ENCODE measurements around the gene KIZ. TPM values are rescaled to one million over a fixed set of nuclear protein-coding genes. Genes with fewer than 3 reads are reported as not detected.

KIZ gene
- total RNA-seq, 1 donor from 2014 or later = 18.0 TPM

GRCh38 chr20:21181028-21181427, 55.1 kb downstream of the KIZ start:
- ChIA-PET CTCF (no interaction called here), POLR2A (no interaction called here)
- Mint-ChIP-seq H3K4me3 (no peak overlapping the region), H3K36me3 (ENCODE audit: low read depth) (peaks cover 20% of the 10 kb centered on the region), H3K4me1 (peaks cover 2% of the 10 kb centered on the region), H3K9me3 (peaks cover 11% of the 10 kb centered on the region), H3K27ac (no peak overlapping the region), H3K27me3 (no peaks in the 10 kb centered on the region)
- intact Hi-C loops (cut with micrococcal nuclease) = no loop called here
- TF ChIP-seq, protein P1, sequence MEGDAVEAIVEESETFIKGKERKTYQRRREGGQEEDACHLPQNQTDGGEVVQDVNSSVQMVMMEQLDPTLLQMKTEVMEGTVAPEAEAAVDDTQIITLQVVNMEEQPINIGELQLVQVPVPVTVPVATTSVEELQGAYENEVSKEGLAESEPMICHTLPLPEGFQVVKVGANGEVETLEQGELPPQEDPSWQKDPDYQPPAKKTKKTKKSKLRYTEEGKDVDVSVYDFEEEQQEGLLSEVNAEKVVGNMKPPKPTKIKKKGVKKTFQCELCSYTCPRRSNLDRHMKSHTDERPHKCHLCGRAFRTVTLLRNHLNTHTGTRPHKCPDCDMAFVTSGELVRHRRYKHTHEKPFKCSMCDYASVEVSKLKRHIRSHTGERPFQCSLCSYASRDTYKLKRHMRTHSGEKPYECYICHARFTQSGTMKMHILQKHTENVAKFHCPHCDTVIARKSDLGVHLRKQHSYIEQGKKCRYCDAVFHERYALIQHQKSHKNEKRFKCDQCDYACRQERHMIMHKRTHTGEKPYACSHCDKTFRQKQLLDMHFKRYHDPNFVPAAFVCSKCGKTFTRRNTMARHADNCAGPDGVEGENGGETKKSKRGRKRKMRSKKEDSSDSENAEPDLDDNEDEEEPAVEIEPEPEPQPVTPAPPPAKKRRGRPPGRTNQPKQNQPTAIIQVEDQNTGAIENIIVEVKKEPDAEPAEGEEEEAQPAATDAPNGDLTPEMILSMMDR (IDR thresholded peaks at IDR 0.05) = no peak
- DNase-seq (no peak), ATAC-seq (ENCODE audit: low read depth) (no peak)

GRCh38 chr20:21182832-21183563, 57.1 kb downstream of the KIZ start:
- no peak overlapping the region for H3K27ac Mint-ChIP-seq
- H3K4me3 Mint-ChIP-seq = no peak overlapping the region
- H3K9me3 Mint-ChIP-seq = no peaks in the 10 kb centered on the region
- intact Hi-C loops (cut with micrococcal nuclease) = no loop called here
- DNase-seq = no peak
- peaks cover 2% of the 10 kb centered on the region for H3K4me1 Mint-ChIP-seq
- H3K27me3 Mint-ChIP-seq = no peaks in the 10 kb centered on the region
- ATAC-seq (ENCODE audit: low read depth) = no peak
- CTCF ChIA-PET = no interaction called here
- POLR2A ChIA-PET = no interaction called here
- peaks cover 22% of the 10 kb centered on the region for H3K36me3 Mint-ChIP-seq (ENCODE audit: low read depth)
- TF ChIP-seq, protein P1 (IDR thresholded peaks at IDR 0.05) = no peak

DNA sequence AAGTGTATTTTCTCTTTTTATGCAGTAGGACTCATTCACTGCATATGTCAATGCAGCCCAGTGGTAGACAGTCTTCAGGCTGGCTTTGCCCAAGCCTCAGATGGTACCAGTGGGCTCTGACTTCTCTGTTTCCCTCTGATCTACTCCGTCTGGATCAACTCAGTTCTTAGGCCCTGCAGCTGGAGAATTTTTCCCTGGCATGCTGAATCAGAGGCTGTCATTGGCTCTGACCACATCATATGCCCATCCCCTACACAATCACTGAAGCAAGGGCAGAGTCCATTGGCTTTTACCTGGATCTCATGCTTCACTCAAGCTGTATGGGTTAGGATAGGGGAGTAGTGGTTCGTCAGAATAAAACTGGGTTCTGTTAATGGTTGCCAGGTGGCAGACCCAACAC, 57.8 kb downstream of the KIZ start:
- no peak for ATAC-seq (ENCODE audit: low read depth)
- CTCF ChIA-PET = no interaction called here
- Mint-ChIP-seq H3K4me1 (peaks cover 2% of the 10 kb centered on the region), H3K4me3 (no peak overlapping the region), H3K27me3 (no peaks in the 10 kb centered on the region), H3K36me3 (ENCODE audit: low read depth) (peaks cover 25% of the 10 kb centered on the region), H3K9me3 (no peaks in the 10 kb centered on the region), H3K27ac (no peak overlapping the region)
- POLR2A ChIA-PET = no interaction called here
- intact Hi-C loops (cut with micrococcal nuclease) = no loop called here
- no peak for DNase-seq
- TF ChIP-seq, protein P1 (IDR thresholded peaks at IDR 0.05) = no peak

GRCh38 chr20:21184819-21185218, 58.9 kb downstream of the KIZ start:
- POLR2A ChIA-PET = no interaction called here
- ATAC-seq (ENCODE audit: low read depth) = no peak
- H3K27ac Mint-ChIP-seq = no peak overlapping the region
- peaks cover 30% of the 10 kb centered on the region for H3K36me3 Mint-ChIP-seq (ENCODE audit: low read depth)
- no peak for DNase-seq
- intact Hi-C loops (cut with micrococcal nuclease) = no loop called here
- H3K4me3 Mint-ChIP-seq = no peak overlapping the region
- no peaks in the 10 kb centered on the region for H3K4me1 Mint-ChIP-seq
- TF ChIP-seq, protein P1 (IDR thresholded peaks at IDR 0.05) = no peak
- no peaks in the 10 kb centered on the region for H3K9me3 Mint-ChIP-seq
- H3K27me3 Mint-ChIP-seq = no peaks in the 10 kb centered on the region
- CTCF ChIA-PET = interaction anchor here (0.6 kb wide), 1 partner anchor 218 kb away, joined by 3 read pairs; no protein-coding TSS in a partner anchor

DNA sequence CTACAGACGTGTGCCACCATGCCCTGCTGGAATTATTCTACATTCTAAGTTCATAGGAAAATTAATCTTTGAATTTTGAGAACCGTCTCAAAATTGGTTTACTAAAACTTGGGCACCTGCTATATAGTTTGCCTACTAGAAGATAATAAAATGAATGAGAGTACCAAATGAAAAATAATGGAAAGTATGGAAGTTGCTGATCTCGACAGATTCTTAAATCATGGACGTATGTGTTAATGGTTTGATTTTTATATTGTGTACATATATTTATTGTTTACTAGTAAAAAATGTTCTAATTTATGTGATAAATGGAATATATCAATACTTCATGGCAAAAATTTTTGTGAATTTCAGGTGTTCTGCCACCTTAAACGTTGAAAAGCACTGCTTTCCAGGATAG, 60.0 kb downstream of the KIZ start:
- TF ChIP-seq, protein P1 (IDR thresholded peaks at IDR 0.05) = no peak
- Mint-ChIP-seq H3K27ac (no peak overlapping the region), H3K36me3 (ENCODE audit: low read depth) (peaks cover 27% of the 10 kb centered on the region), H3K27me3 (no peaks in the 10 kb centered on the region), H3K4me1 (no peaks in the 10 kb centered on the region), H3K4me3 (no peak overlapping the region), H3K9me3 (no peaks in the 10 kb centered on the region)
- DNase-seq (no peak), ATAC-seq (ENCODE audit: low read depth) (no peak)
- CTCF ChIA-PET = no interaction called here
- POLR2A ChIA-PET = no interaction called here
- intact Hi-C loops (cut with micrococcal nuclease) = no loop called here
